Fibroblast of villous mesenchyme (primary cell): ENCODE measurements around the gene CPVL. TPM values are rescaled to one million over a fixed set of nuclear protein-coding genes. Genes with fewer than 3 reads are reported as not detected.

Experiments used
- DNase-seq: peaks from one replicate; pipeline ENCODE4 v3.0.0-alpha.2; 2010; ENCODE audit warnings: low read depth
- H3K4me3 ChIP-seq: 2 replicates; pipeline ENCODE4 v1.5.1; 2011; ENCODE audit warnings: low read depth, mild to moderate bottlenecking, low read length
- CTCF ChIP-seq: IDR thresholded peaks from 2 replicates; pipeline ENCODE4 v1.5.1; 2012; ENCODE audit warnings: low read depth, mild to moderate bottlenecking, low read length; ENCODE audit not compliant: insufficient read depth
- total RNA-seq: library from RNA; depleted of rRNA; stranded (reverse); fragments of >200 nt; gene quantifications from 2 replicates; pipeline ENCODE4 v1.2.3, GENCODE V29; 2012

Gene CPVL
- total RNA-seq, 1 donor: not detected

DNA sequence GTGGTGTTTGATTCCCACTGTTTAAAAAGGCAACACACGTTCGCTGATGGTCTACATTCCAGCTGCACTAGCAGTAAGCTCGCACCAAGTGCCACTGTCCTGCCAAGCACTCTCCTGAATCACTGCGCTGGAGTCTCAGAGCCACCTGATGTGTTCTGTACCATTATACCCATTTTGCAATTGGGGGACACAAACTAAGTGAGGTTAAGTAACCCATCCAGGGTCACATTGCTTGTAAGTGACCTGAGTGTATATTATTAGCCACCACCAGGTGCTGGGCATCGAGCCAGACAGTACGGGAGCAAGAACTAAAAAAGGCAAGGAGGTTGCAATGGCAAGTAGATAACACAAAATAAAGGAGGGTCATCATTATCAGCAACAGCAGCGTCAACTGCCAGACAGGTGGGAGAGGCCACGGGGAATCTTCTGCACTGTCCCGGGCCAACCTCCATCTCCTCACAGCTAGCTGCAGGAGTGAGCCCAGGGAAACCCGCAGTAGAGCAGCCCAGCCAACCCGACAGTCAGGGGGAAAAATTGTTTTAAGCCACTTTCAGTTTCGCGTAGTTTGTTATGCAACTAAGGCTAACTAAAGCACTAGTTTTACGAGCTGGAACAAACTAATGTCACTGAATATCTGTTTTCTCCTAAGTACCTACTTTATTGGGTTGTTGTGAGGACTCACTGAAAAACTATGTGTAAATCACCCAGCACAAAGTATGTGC is 712 bp upstream of the CPVL start:
- DNase-seq: peak; percentile 57
- no peak for TF ChIP-seq CTCF
- peak overlapping the region; percentile 40 for H3K4me3 ChIP-seq

DNA sequence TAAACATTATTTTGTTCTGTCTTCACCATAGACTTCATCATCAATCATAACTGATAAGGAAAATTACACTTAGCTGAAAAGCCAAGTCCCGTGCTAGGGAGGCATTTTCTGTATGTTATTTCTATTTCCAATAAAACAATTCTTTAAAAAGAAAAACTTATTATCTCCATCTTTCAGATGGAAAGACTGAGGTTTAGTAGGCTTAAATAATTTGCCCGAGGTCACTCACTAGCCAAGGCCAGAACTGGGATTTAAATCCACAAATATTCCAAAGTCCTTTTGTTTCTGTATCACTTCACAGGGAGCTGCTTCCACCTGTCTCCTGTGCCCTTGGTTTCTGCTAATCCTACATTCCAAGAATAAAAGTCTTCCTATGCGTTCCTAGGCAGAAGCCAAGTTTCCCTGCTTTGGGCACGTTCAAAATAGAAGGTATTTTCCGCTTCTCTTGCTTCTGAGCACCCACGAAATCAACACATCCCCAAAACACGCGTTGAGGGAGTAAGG is 732 bp downstream of the CPVL start:
- H3K4me3 ChIP-seq: no peak overlapping the region
- DNase-seq: no peak
- no peak for TF ChIP-seq CTCF

GRCh38 chr7:29143751-29144150 is 2.6 kb downstream of the CPVL start:
- no peak for TF ChIP-seq CTCF

DNA sequence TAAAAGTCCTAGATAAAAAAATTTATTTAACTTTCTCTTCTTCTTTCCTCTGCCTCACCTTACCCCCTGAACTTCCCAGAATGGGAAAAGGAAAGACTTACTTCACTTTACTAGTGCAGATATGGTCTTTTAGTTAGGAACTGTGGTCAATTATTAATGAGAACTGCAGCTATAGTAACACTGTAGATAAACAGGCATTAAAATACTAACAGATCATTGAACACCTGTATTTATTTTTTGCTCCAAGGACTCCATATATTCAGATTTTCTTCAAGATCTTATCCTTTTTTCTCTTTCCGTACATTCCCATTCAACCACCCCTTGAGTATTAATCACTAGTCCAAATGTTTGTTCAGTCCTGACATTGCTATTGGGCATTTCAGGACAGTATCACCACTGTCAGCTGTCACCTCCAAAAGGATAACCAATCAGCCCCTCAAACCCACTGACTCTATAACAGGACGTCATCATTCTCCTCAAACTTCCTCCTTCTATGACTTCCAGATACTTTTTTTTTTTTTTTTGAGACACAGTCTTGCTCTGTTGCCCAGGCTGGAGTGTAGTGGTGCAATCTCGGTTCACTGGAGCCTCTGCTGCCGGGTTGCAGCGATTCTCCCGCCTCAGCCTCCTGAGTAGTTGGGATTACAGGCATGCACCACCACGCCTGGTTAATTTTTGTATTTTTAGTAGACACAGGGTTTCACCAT is 4.2 kb downstream of the CPVL start:
- DNase-seq: no peak
- no peak overlapping the region for H3K4me3 ChIP-seq

More at GRCh38 chr7:29143751-29144150, 2.6 kb downstream of the CPVL start:
- no peak for DNase-seq
- no peak overlapping the region for H3K4me3 ChIP-seq

GRCh38 chr7:29140873-29141468 is 5.4 kb downstream of the CPVL start:
- no peak for DNase-seq
- H3K4me3 ChIP-seq: no peak overlapping the region
- TF ChIP-seq CTCF: no peak

More for the DNA sequence above, 4.2 kb downstream of the CPVL start:
- no peak for TF ChIP-seq CTCF

DNA sequence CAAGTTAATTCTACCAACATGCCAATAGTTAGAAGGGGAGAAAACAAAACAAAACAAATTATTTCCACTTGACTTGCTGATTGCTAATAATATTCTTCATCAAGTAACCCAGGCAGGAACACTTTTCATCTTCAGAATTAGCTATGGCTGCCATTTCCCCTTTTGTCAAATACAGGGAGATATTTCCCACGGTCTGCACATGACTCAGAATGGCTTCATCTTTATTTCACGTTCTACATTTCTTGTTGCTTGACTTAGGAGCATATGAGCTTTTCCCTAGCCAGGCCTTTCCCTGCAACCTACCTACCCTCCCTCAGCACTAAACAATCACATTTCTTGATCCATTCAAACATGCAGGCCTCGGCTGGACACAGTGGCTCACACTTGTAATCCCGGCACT is 6.5 kb downstream of the CPVL start:
- H3K4me3 ChIP-seq: no peak overlapping the region
- no peak for TF ChIP-seq CTCF
- no peak for DNase-seq
